ENCODE measurements around the gene IGFBP4. TPM values are rescaled to one million over a fixed set of nuclear protein-coding genes. Genes with fewer than 3 reads are reported as not detected.
"Not testable (repeated sequence)": the region's sequence is repeated elsewhere in the genome, so short reads cannot be mapped to it uniquely, and the experiment has no call there.

IGFBP4 gene
- 44.8 and 89.8 TPM in 2 replicates for total RNA-seq

DNA sequence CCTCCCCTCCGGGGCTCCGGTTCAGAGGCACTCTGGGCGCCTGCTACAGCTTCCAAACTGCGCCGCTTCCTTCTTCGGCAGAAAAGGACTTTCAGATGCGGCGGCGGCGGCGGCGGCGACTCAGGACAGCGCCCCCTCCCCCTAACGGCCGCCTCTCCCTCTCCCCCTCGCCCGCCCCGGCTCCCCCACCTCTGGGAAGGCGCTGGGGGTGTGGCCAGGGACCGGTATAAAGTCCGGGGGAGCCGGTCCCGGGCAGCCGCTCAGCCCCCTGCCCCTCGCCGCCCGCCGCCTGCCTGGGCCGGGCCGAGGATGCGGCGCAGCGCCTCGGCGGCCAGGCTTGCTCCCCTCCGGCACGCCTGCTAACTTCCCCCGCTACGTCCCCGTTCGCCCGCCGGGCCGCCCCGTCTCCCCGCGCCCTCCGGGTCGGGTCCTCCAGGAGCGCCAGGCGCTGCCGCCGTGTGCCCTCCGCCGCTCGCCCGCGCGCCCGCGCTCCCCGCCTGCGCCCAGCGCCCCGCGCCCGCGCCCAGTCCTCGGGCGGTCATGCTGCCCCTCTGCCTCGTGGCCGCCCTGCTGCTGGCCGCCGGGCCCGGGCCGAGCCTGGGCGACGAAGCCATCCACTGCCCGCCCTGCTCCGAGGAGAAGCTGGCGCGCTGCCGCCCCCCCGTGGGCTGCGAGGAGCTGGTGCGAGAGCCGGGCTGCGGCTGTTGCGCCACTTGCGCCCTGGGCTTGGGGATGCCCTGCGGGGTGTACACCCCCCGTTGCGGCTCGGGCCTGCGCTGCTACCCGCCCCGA lies at the start of gene IGFBP4:
Gene IGFBP4, plus strand, starts transcription at position 255 of the 792 bp plus-strand sequence. Its CDS starts 286 bp downstream, at position 541.
- no peak for DNase-seq (ENCODE audit: low read depth)

DNA sequence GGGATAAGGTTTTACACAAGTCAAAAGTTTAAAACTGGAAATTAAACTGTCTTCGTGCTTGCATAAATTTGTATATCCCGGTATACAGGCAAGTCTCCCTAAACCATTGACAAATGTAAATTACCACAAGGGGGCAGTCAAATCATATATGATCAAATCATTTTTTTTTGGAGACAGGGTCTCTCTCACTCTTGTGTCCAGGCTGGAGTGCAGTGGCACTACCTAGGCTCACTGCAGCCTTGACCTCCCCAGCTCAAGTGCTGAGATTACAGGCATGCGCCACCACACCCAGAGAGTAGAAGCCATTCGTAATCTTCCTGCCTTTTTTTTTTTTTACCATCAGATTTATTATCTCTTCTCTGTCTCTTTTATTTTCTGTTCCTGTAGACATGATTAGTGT lies 44.1 kb upstream of the IGFBP4 start:
- DNase-seq (ENCODE audit: low read depth) = peak; percentile 73

DNA sequence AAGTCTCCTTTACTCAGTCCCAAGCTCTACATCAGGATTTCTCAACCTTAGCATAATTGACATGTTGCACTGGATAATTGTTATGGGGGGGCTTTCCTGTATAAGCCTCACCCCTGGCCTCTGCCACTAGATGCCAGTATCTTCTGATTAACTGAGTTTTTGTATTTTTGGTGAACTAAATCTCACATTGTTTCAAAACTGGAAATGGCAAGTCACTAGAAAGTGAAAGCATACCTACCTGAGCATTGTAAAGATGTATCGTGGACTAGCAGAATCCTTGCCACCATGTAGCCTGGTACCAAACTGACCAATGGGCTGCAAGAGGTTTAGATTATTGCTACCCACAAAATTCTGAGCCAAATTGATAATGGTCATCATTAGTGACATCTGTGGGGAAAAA lies 40.6 kb upstream of the IGFBP4 start:
- DNase-seq (ENCODE audit: low read depth) = no peak

DNA sequence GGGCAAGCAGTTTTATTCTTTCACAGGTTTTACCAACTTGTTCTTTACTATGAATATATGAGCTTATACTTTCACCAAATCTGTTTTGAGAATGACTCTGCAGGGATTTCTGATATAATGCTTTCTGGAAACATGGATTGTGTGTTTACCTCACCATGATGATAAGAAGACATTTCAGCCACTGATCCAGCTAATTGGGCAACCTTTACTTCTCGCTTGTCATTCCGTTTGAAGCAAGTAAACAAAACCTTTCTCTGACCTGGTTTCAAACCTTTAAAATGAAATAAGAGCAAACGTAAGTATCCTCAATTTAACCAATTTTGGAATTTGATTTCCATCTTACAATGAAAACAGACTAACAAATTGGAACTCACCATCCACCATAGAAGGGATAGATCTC lies 39.2 kb upstream of the IGFBP4 start:
- DNase-seq (ENCODE audit: low read depth) = no peak

DNA sequence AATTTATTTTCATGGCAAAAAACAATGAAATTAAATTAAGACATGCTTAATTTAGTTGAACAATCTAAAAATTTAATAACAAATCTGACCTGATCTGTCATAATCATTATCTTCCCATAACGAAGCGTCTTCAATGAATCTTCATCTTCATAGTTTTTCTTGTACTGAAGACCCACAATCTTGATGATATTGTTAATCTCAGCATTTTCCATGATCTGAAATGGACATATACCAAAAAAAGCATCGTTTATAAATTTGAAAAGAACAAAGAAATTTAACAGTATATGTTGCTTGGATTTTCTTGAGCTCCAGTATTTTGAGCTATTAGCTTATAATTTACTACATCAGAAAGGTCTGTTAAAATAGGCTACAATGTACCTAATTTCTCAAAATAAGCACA lies 35.8 kb upstream of the IGFBP4 start:
- DNase-seq (ENCODE audit: low read depth) = no peak

DNA sequence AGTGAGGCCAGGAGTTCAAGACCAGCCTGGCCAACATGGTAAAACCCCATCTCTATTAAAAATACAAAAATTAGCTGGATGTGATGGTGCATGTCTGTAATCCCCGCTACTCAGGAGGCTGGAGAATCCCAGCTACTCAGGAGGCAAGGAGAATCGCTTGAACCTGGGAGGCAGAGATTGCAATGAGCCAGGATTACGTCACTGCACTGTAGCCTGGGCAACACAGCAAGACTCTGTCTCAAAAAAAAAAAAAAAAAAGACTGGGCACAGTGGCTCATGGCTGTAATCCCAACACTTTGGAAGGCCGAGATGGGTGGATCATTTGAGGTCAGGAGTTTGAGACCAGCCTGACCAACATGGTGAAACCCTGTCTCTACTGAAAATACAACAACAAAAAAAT lies 33.7 kb upstream of the IGFBP4 start:
- DNase-seq (ENCODE audit: low read depth) = not testable (repeated sequence)

DNA sequence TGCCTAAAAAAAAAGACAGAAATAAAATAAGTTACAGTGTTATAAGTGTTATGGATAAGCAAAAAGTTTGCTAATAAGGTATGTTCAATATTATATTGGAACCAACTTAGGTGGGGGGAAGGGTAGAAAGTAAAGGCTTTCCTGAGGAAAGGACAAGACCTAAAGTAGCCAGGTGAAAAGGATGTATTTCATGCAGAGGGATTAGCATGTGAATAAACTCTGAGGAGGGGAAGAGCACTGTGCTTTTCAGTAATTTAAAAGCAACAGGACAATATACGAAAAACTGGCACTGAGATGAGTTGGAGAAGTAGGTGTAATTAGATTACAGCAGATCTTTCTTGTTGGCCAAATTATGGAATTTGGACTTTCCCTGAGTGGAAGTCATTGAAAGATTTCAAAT lies 33.2 kb upstream of the IGFBP4 start:
- no peak for DNase-seq (ENCODE audit: low read depth)

DNA sequence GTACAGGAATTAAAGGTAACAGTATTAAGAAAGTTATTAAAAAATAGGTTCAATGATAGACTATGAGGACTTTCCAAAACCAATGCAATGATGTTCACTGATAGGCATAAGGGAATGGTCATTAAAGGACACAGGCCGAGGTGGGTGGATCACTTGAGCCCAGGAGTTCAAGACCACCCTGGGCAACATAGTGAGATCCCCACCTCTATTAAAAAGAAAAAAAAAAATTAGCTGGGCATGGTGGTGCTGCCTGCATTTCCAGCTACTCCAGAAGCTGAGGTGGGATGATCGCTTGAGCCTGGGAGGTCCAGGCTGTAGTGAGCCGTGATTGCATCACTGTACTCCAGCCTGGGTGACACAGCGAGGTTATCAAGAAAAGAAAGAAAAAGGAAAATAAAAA lies 31.4 kb upstream of the IGFBP4 start:
- no peak for DNase-seq (ENCODE audit: low read depth)

DNA sequence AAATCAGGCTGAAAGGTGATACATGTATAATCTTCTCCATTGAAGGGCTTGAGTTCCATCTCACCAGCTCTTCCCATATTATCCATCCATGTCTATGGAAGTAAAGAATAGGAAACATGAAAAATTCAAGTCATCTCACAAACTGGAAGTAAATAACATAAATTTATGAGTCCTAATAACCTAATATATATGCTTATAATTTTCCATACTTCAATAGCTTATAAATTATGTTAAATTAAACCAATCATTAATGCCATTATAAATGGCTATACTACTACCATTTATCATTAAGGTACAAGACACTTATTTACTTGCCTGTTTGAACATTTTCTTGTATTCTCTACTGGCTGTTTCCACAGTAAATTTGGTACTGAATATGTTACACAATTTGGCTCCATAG lies 30.4 kb upstream of the IGFBP4 start:
- no peak for DNase-seq (ENCODE audit: low read depth)

DNA sequence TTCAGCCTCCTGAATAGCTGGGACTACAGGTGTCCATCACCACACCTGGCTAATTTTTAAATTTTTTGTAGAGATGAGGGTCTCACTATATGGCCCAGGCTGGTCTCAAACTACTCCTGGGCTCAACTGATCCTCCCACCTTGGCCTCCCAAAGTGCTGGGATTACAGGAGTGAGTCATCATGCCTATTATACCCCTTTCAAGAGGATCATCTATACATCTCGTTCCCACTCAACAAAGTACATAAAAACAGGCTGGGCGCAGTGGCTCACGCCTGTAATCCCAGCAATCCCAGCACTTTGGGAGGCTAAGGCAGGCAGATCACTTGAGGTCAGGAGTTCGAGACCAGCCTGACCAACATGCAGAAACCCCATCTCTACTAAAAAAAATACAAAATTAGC lies 28.9 kb upstream of the IGFBP4 start:
- DNase-seq (ENCODE audit: low read depth) = not testable (repeated sequence)

DNA sequence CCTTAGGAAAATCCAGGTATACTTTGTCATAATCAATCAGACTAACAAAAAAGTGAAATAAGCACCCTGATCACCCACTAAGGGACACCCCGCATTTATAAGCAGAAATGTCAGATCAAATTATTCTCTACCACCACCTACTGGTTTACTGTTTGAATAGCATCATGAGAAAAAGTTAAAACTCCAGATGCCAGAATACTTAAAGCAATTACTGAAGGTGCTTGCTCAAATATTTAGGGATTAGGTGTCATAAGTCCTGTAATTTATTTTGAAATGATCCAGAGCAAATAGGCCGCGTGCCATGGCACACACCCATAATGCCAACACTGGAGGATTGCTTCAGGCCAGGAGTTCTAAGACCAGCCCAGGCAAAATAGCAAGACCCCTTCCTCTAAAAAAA lies 27.9 kb upstream of the IGFBP4 start:
- DNase-seq (ENCODE audit: low read depth) = peak; percentile 56

DNA sequence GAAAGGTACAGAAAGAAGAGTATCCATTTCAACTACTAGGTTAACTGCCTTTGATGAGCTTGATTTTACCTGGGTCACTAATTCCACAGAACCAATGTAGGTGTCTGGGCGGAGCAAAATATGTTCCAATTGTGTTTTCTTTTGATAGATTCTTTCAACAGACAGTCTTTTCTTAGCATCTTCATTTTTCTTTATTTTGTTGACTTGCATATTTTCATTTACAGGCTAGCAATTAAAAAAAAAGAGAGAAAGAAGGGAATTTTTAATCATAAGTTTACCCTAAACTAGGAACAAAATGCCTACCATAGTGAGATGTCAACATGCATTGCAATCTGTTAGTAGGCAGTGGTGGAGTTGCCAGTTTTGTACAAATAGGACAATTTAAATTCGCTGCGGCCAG lies 26.6 kb upstream of the IGFBP4 start:
- no peak for DNase-seq (ENCODE audit: low read depth)

DNA sequence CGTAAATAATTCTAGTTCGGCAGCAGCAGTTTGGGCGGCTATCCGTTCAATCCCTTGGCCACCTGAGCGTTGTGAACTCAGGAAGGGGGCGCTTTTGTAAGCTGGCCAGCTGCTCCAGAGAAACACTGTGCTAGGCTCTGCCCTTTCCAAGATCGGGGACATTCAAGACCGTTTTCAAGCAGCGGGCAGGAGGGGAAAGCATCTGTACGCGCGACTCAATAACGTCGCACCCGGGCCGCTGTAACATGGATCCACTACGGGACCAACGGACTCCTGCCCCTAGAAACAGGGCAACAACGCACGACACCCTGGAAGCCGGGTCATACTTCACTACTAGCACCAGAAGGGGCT lies 26.0 kb upstream of the IGFBP4 start:
- DNase-seq (ENCODE audit: low read depth) = peak; percentile 16

DNA sequence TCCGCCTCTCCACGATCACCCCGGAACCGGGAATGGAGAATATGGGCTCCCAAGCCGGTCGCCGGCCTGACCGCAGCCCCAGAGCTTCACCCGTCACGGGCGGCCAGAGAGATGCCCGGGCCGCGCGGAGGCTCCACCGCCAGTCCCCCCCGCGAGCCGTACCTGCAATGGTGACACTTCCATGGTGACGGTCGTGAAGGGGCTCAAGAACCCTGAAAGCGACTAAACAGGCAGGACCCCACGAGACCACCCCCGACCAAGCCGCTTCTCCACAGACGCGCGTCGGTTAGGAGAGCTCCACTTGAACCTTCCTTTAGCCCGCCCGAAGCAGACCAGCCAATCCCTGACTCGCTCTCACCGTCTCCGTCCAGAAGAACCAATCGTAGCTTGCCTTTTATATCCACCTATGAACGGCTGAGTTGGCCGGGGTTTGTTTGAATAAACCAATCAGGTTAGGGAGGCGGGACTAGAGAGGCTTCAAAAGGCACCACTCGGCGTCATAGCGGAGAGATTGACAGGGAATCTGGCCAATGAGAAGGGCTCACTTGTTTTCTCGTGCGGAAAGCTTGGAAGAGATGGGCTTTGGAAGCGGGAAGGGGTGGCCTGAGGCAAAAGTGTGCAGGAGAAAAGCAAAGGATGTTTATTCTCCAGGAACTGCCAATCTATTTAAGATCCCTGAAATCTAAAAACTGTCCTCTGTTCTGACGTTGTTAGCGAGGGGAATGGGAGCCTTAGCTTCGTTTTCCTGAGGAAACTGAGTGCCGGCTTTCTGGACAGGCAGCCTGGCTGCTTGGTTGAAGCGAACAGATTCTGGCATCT lies 25.4 kb upstream of the IGFBP4 start, which contains the start of gene TOP2A:
Gene TOP2A, minus strand, starts transcription at position 288 of the 819 bp plus-strand sequence. Its CDS starts 105 bp downstream, at position 183.
- DNase-seq (ENCODE audit: low read depth) = peak; percentile 100

DNA sequence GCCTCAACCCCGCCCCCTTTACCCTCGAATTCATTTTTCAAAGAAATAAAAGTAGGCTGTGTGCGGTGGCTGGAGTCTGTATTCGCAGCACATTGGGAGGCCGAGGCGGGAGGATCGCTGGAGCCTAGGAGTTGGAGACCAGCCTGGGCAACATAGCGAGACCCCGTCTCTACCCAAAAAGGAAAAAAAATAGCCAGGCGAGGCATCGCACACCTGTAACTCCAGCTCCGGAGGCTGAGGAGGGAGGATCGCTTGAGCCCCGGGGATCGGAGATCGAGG lies 24.9 kb upstream of the IGFBP4 start:
- DNase-seq (ENCODE audit: low read depth) = no peak

DNA sequence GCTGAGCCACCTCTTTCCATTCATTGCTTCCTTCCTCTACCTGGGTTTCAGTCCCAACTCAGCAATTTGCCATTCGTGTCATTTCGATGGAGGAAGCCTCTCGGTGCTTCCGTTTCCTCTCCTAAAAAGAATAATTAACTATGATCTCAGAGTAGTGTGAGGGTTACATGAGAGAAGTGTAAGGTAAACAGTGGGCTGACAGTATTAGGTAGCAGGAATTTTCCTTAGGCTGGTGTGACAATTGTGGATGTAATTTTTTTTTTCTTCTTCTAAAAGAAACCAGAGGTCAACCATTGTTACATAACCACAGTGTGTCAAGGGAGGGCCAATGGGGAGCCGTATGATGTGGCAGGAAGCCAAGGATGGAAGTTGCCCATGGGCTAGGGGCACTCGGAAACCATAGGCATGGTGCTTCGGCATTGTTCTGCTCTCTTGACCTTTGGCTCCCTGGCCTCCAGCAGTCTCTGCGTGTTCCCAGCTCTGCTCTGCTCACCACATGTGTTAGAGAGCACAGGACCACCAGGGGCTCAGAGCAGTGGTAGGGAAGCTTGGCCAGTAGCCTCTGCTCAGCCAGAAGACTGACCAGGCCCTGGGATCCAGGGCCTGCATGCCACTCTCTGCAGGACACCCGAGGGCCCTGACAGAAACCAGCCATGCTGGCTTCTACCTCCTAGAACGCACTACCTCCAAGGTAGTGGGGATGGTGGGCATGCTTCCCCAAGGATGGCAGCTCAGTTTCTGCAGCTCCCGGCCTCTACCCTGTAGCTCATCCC lies 23.5 kb upstream of the IGFBP4 start:
- DNase-seq (ENCODE audit: low read depth) = peak; percentile 71

DNA sequence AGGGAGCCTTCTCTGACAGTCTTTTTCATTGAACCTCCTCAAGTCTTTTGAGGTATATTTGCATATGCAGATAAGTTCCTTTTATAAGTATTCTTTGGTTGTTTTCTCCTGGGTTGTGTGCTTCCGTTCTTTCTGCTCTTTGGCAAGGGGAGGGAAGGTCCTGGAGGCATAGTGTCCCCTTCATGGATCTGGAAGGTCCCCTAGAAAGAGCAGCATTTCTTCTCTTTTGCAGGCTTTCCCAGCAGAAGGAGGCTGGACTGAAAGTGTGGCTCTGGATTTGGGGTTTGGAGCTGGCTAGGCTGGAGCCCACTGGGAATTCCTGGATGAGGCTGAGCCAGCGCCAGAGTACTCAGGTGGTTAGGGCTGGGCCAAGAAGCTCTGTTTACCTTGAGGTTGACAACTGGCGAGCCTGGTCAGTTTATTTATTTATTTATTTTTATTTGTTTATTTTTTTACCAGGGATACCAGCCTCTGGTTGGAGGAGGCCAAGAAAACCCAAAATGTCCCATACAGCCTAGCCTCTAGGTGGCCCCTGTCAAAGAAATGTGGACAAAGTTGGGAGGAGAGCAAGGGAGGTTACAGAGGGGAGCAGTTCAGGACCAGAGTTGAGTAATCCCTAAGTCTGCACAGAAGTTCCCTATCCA lies 20.1 kb upstream of the IGFBP4 start:
- DNase-seq (ENCODE audit: low read depth) = no peak

DNA sequence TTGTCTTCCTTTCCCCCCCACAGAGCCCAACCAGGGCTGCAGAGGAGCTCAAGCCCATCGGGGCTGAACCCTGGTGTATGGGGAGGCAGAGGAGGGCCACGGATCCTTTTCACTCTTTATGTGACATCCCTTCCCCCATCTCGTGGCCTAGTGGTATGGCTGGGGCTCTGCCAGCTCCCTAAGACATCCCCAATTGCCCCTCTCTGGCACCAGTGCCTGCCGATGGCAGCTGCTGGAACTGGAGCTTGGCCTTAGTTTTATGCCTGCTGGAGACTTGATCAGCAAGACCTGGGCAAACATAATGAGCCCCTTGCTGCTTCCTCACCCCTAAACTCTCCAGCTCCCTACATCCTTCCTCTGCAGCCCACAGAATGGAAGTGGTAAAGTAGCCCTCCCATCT lies 17.5 kb upstream of the IGFBP4 start:
- DNase-seq (ENCODE audit: low read depth) = no peak

DNA sequence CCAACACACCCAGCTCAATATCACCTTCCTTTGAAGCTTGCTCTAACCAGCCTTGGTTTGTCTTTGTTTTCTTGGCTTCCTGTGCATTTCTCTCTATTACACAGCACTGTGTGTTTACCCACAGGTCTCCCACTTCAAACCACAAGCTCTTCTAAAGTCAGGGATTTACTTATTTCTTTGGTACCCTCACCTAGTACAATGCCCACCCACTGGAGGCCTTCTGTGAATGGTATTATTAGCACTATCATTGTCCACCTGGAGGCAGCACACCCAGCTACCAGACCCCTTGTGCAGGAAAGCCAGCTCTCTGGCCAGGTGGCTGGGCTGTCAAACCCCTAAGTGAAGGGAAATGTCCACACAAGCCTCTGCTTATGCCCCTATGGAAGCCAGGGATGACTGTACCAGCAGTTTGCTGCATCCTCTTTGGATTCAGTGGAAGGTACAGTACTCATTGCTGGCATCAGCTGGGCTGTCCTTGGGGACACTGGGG lies 16.2 kb upstream of the IGFBP4 start:
- no peak for DNase-seq (ENCODE audit: low read depth)

DNA sequence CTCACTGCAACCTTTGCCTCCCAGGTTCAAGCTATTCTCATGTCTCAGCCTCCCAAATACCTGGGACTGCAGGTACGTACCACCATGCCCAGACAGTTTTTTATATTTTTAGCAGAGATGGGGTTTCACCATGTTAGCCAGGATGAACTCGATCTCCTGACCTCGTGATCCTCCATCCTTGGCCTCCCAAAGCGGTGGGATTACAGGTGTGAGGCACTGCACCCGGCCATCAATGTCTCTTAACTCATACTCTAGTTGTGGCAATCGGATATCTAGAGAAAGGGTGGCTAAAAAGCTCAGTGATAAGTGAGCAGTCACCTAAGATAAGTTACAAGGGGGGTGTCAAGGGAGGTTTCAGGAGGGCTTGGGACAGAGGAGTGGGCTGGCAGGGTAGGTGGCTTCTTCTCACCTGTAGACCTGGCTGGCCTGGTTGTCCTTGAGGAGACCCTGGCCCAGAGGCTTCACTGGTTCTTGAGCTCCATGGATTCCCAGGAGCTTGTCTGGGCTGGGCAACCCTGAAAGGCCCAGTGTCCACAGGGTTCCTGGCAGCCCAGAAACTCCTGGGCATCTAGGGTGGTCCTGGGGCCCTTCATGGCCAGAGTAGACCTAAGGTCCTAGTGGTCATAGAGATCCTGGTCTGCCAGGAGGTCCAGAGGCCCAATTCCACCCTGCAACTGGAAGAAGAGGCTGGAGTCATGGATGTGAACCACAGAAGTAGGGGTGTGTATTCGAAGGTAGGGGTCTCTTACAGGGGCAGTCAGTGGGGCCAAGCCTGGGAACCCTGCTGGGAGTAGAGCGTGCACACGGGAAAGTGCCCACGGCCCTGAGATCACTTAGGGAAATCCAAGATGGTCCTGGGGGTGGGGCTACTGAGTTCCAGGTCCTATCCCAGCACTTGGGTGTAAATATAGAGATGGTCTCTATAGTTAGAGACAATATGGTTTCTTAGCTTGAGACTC lies 12.7 kb upstream of the IGFBP4 start:
- DNase-seq (ENCODE audit: low read depth) = no peak

DNA sequence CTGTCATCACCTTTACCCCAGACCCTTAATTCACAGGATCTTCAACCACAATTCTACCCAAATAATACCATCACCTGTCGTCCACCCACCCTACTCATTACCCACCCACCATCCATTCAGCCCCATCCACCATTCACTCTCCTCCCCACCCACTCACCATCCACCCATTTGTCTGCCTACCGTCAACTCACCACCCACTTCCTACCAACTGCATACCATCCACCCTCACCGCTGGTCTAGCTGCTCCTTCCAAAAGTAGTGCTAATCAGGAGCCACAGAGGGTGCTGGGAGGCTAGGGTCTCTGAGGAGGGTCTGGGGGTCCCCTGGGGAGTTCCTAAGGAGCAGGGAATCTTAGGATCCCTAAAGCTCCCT lies 12.0 kb upstream of the IGFBP4 start:
- no peak for DNase-seq (ENCODE audit: low read depth)

Measured in renal cortical epithelial cell (primary cell).